ENCODE results near the gene MAP3K20. TPM values are rescaled to one million over a fixed set of nuclear protein-coding genes. Genes with fewer than 3 reads are reported as not detected.
A peak's percentile ranks its signal among the peaks of the same experiment; 100 is the strongest.

The MAP3K20 gene
- 21.3 TPM for total RNA-seq

- Histone ChIP-seq H3K4me1 (peaks cover 3 to 23% of the 10 kb centered on the region in 2 donors), H3K4me3 (peak within 1 kb of the TSS; percentile 75 to 92), H3K9me3 (no peaks in the 10 kb centered on the region), H3K27ac (peak within 1 kb of the TSS; percentile 96 to 100), H3K27me3 (no peaks in the 10 kb centered on the region), H3K36me3 (no peaks in the 10 kb centered on the region)
- peak; percentile 42 to 89 for DNase-seq (ENCODE audit: low spot score in 2 of 2)
- intact Hi-C loops (cut with DNase I), result loop anchor here (1.0 to 10.0 kb wide), 5 partner anchors 27 to 889 kb away; partner anchors contain the start of gene SP3
- peak; percentile 16 to 49 (median 30) for TF ChIP-seq CTCF (IDR thresholded peaks at IDR 0.05)
Observed at GRCh38 chr2:173075781-173076580, at the start of gene MAP3K20. MAP3K20 (plus strand) TSS chr2:173075846; CDS start chr2:173091032, 15,186 bp downstream.

GRCh38 chr2:173026479-173026878, 49.2 kb upstream of the MAP3K20 start:
- Histone ChIP-seq H3K27ac (no peak overlapping the region), H3K4me1 (peaks cover 0 to 8% of the 10 kb centered on the region in 2 donors), H3K4me3 (no peak overlapping the region), H3K27me3 (no peaks in the 10 kb centered on the region), H3K9me3 (no peaks in the 10 kb centered on the region), H3K36me3 (no peaks in the 10 kb centered on the region)
- no peak for TF ChIP-seq CTCF (IDR thresholded peaks at IDR 0.05)
- intact Hi-C loops (cut with DNase I), result no loop called here
- DNase-seq (ENCODE audit: low spot score in 2 of 2), result no peak

GRCh38 chr2:173027181-173028128, 48.2 kb upstream of the MAP3K20 start:
- peaks cover 0 to 8% of the 10 kb centered on the region in 2 donors for H3K4me1 ChIP-seq
- peak overlapping the region; percentile 65 to 70 for H3K27ac ChIP-seq
- no peaks in the 10 kb centered on the region for H3K36me3 ChIP-seq
- H3K27me3 ChIP-seq, result no peaks in the 10 kb centered on the region
- no peak overlapping the region for H3K4me3 ChIP-seq
- H3K9me3 ChIP-seq, result no peaks in the 10 kb centered on the region
- peak; percentile 53 to 95 for DNase-seq (ENCODE audit: low spot score in 2 of 2)
- intact Hi-C loops (cut with DNase I), result loop anchor here (1.0 kb wide), 3 partner anchors 48 to 183 kb away; partner anchors contain the start of gene MAP3K20
- peak; percentile 90 to 94 (median 93) for TF ChIP-seq CTCF (IDR thresholded peaks at IDR 0.05)

GRCh38 chr2:173028141-173028540, 47.5 kb upstream of the MAP3K20 start:
- Histone ChIP-seq H3K9me3 (no peaks in the 10 kb centered on the region), H3K27me3 (no peaks in the 10 kb centered on the region), H3K27ac (peak overlapping the region; percentile 65 to 70), H3K4me1 (peaks cover 0 to 8% of the 10 kb centered on the region in 2 donors), H3K36me3 (no peaks in the 10 kb centered on the region), H3K4me3 (no peak overlapping the region)
- TF ChIP-seq CTCF (IDR thresholded peaks at IDR 0.05), result no peak
- DNase-seq (ENCODE audit: low spot score in 2 of 2), result no peak
- intact Hi-C loops (cut with DNase I), result no loop called here

GRCh38 chr2:173028671-173029070, 47.0 kb upstream of the MAP3K20 start:
- intact Hi-C loops (cut with DNase I), result no loop called here
- Histone ChIP-seq H3K36me3 (no peaks in the 10 kb centered on the region), H3K4me1 (peaks cover 0 to 8% of the 10 kb centered on the region in 2 donors)

More at GRCh38 chr2:173028671-173029070, 47.0 kb upstream of the MAP3K20 start:
- Histone ChIP-seq H3K4me3 (no peak overlapping the region), H3K27ac (no peak overlapping the region), H3K27me3 (no peaks in the 10 kb centered on the region), H3K9me3 (no peaks in the 10 kb centered on the region)
- no peak for TF ChIP-seq CTCF (IDR thresholded peaks at IDR 0.05)
- DNase-seq (ENCODE audit: low spot score in 2 of 2), result no peak

Measured in ascending aorta (tissue), 2 donors.